GM19238 (cell line): ENCODE data around the gene RAB40A.
"Not testable (repeated sequence)": the region's sequence is repeated elsewhere in the genome, so short reads cannot be mapped to it uniquely, and the experiment has no call there.

Source experiments
- DNase-seq: peaks from one replicate; pipeline ENCODE4 v3.0.0; 2011; ENCODE audit warnings: low spot score; ENCODE audit not compliant: insufficient read length

The RAB40A gene

DNA sequence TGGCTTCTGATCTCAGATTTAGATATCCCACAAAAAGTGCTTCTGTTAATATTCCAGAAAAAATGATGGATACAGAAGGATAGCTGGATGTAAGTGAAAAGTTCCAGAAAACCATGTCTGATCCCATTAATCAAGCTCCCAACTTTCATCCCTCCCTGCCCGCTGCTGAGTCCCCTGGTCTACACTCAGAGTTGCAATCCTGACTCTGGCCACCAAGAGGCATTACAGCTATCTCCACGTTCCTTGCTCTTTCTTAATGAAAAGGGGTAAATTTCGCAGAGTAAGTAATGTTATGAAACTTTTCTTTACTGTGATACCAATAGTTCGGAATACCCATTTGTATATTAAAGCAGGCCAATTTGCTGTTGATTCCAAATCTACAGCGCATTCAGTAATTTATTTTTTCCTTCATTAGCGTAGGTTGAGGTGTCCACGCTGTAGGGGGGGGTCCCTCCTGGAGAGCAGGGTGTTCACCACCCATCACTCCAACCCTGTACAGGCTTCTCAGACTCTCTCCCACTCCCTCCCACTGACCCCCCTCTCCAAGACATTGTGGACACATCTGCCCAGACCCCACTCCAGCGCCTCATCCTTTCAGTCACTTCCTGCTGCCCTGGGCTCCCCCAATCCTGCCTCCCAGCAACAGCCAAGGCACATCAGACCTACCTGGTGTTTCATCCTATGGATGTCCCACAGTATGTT is 55.1 kb downstream of the RAB40A start:
- DNase-seq, result no peak

DNA sequence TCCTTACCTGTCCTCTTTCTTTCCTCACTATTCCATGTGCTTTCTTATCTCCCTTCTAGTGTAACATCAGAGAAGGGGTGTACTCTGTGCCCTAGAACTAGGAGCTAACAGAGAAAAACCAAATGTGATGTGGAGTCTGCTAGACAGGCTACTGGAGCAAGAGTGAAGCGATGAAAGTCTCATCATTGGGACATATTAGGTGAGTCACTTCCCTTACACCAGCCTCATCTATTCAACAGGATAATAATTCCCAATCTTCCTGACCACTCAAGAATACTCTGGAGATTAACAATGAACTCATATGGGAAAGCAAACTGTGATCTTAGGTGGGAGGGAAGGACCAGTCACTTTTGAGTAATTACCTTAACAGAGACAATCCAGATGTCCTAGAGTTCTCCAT is 58.1 kb downstream of the RAB40A start:
- no peak for DNase-seq

DNA sequence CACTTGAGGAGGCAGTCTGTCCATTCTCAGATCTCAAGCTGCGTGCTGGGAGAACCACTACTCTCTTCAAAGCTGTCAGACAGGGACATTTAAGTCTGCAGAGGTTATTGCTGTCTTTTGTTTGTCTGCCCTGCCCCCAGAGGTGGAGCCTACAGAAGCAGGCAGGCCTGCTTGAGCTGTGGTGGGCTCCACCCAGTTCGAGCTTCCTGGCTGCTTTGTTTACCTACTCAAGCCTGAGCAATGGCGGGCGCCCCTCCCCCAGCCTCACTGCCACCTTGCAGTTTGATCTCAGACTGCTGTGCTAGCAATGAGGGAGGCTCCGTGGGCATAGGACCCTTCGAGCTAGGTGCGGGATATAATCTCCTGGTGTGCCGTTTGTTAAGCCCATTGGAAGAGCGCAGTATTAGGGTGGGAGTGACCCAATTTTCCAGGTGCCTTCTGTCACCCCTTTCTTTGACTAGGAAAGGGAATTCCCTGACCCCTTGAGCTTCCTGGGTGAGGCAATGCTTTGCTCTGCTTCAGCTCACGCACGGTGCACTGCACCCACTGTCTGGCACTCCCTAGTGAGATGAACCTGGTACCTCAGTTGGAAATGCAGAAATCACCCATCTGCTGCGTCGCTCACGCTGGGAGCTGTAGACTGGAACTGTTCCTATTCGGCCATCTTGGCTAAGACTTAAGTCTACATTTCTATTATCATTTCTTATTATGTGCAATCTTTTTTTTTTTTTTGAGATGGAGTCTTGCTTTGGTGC is 59.1 kb downstream of the RAB40A start:
- not testable (repeated sequence) for DNase-seq

- no peak for DNase-seq
Observed at GRCh38 chrX:103453655-103454054, 65.6 kb downstream of the RAB40A start.
